Naive thymus-derived CD4-positive, alpha-beta T cell (primary cell): Measurements from ENCODE around the gene PHIP. TPM values are rescaled to one million over a fixed set of nuclear protein-coding genes. Genes with fewer than 3 reads are reported as not detected.

Experiments
- ATAC-seq: fragments of 150-1000 bp; cut with Tn5 transposase; 2 replicates; pipeline ENCODE4 v1.10.0; 2021; ENCODE audit warnings: mild to moderate bottlenecking, moderate library complexity
- CTCF ChIA-PET: fragments of 350-600 bp; sonication (Branson Sonifier 250); formaldehyde crosslinking; loops from one replicate; lab custom pipeline; 2021; ENCODE audit warnings: antibody characterized with exemption; lab: Charles Lee
- POLR2A ChIA-PET: fragments of 350-600 bp; sonication (Branson Sonifier 250); formaldehyde crosslinking; loops from one replicate; lab custom pipeline; 2021; ENCODE audit warnings: antibody characterized with exemption, inconsistent platforms; lab: Charles Lee
- DNase-seq, 9 donors: peaks; one replicate each; pipeline versions ENCODE4 v3.0.0 to v3.0.0-alpha.2; 2020 to 2022; ENCODE audit warnings: mixed read lengths in 1 of 9
- H3K27ac ChIP-seq: one replicate; pipeline ENCODE4 v1.7.0; 2013; ENCODE audit warnings: mild to moderate bottlenecking, low read depth, low read length, moderate library complexity
- H3K27me3 ChIP-seq, 2 donors: one replicate each; pipeline ENCODE4 v1.7.0; 2013; ENCODE audit warnings: low read length in 2 of 2, mild to moderate bottlenecking in 2 of 2, moderate library complexity in 2 of 2; ENCODE audit not compliant: control insufficient read depth in 2 of 2, insufficient read depth in 2 of 2
- H3K36me3 ChIP-seq, 3 experiments: 1 replicate in 2 of 3; 2 replicates in 1 of 3; pipeline ENCODE4 v1.7.0; 2013; ENCODE audit warnings: low read length in 3 of 3, mild to moderate bottlenecking in 3 of 3, moderate library complexity in 1 of 3; ENCODE audit not compliant: insufficient read depth in 3 of 3, control insufficient read depth in 2 of 3
- H3K4me1 ChIP-seq, 2 donors: one replicate each; pipeline ENCODE4 v1.7.0; 2013; ENCODE audit warnings: low read length in 2 of 2, mild to moderate bottlenecking in 2 of 2, moderate library complexity in 1 of 2; ENCODE audit not compliant: control insufficient read depth in 2 of 2, insufficient read depth in 2 of 2
- H3K4me3 ChIP-seq: 2 replicates; pipeline ENCODE4 v1.7.0; 2013; ENCODE audit warnings: mild to moderate bottlenecking, low read length
- H3K9me3 ChIP-seq, 3 experiments: 1 replicate in 2 of 3; 2 replicates in 1 of 3; pipeline ENCODE4 v1.7.0; 2013; ENCODE audit warnings: low read length in 3 of 3; ENCODE audit not compliant: control insufficient read depth in 2 of 3
- H3K27ac Mint-ChIP-seq, 9 donors: one replicate each; pipeline ENCODE4 v1.8.0; 2020 to 2022; ENCODE audit warnings: mixed read lengths in 9 of 9, mild to moderate bottlenecking in 8 of 9, moderate library complexity in 5 of 9, inconsistent platforms in 2 of 9
- H3K27me3 Mint-ChIP-seq, 5 donors: one replicate each; pipeline ENCODE4 v1.8.0; 2021 to 2022; ENCODE audit warnings: mixed read lengths in 5 of 5, mild to moderate bottlenecking in 1 of 5
- H3K36me3 Mint-ChIP-seq, 5 donors: one replicate each; pipeline ENCODE4 v1.8.0; 2020 to 2022; ENCODE audit warnings: mixed read lengths in 5 of 5, mild to moderate bottlenecking in 3 of 5, inconsistent platforms in 1 of 5
- H3K4me1 Mint-ChIP-seq, 7 donors: one replicate each; pipeline ENCODE4 v1.8.0; 2020 to 2022; ENCODE audit warnings: mixed read lengths in 7 of 7, mild to moderate bottlenecking in 3 of 7, inconsistent platforms in 1 of 7
- H3K4me3 Mint-ChIP-seq, 10 donors: one replicate each; pipeline ENCODE4 v1.8.0; 2020 to 2022; ENCODE audit warnings: mild to moderate bottlenecking in 10 of 10, mixed read lengths in 10 of 10, moderate library complexity in 6 of 10, inconsistent platforms in 2 of 10
- H3K9me3 Mint-ChIP-seq, 11 donors: one replicate each; pipeline ENCODE4 v1.8.0; 2020 to 2022; ENCODE audit warnings: mixed read lengths in 11 of 11, mild to moderate bottlenecking in 4 of 11, inconsistent platforms in 1 of 11, moderate library complexity in 1 of 11
- intact Hi-C, 2 donors: fragments of 100-400 bp; cut with micrococcal nuclease; formaldehyde crosslinking; loops; one replicate each; pipeline ENCODE4 v1.15.1; 2023
- polyA plus RNA-seq, 2 donors: library from polyadenylated mRNA; unstranded; fragments of 300-500 nt; fragmentation: Illumina TruSeq; gene quantifications; one replicate each; pipeline ENCODE4 v1.2.3, GENCODE V29; 2021
- total RNA-seq, 6 experiments: library from RNA in 5 of 6; stranded (reverse) in 5 of 6; gene quantifications; 1 replicate in 5 of 6; 2 replicates in 1 of 6; pipeline ENCODE4 v1.2.3 and lab custom pipeline; 2021 to 2026

PHIP gene
- total and polyA plus RNA-seq, 7 experiments from 2014 or later = 13.4 to 46.8 (median 41.3) TPM

- Mint-ChIP-seq H3K4me1 (peaks cover 0 to 17% (median 5%) of the 10 kb centered on the region in 7 donors), H3K27ac (no peak overlapping the region), H3K27me3 (no peaks in the 10 kb centered on the region), H3K9me3 (no peaks in the 10 kb centered on the region), H3K4me3 (no peak overlapping the region), H3K36me3 (peaks cover 17 to 51% (median 38%) of the 10 kb centered on the region in 5 donors)
- CTCF ChIA-PET = no interaction called here
- ATAC-seq (no peak), DNase-seq (no peak)
- Histone ChIP-seq H3K27ac (no peak overlapping the region), H3K36me3 (peaks cover 0 to 38% (median 25%) of the 10 kb centered on the region in 3 experiments), H3K27me3 (no peaks in the 10 kb centered on the region), H3K9me3 (no peaks in the 10 kb centered on the region), H3K4me3 (no peak overlapping the region), H3K4me1 (no peaks in the 10 kb centered on the region)
- intact Hi-C loops = loop anchor here (2.0 to 5.0 kb wide), 2 partner anchors 15 to 42 kb away; no protein-coding TSS in a partner anchor
- POLR2A ChIA-PET = no interaction called here
These were observed 73.8 kb downstream of the PHIP start for GRCh38 chr6:79004239-79004638.

GRCh38 chr6:79001415-79001814 lies 76.6 kb downstream of the PHIP start:
- ChIA-PET CTCF (interaction anchor here (0.5 kb wide), 1 partner anchor 56 kb away, joined by 3 read pairs; no protein-coding TSS in a partner anchor), POLR2A (no interaction called here)
- Histone ChIP-seq H3K27me3 (no peaks in the 10 kb centered on the region), H3K9me3 (no peaks in the 10 kb centered on the region), H3K36me3 (peaks cover 4 to 57% (median 39%) of the 10 kb centered on the region in 3 experiments), H3K4me3 (no peak overlapping the region), H3K27ac (no peak overlapping the region), H3K4me1 (no peaks in the 10 kb centered on the region)
- no peak for ATAC-seq
- Mint-ChIP-seq H3K27ac (no peak overlapping the region), H3K4me1 (peaks cover 0 to 6% (median 0%) of the 10 kb centered on the region in 7 donors), H3K27me3 (no peaks in the 10 kb centered on the region), H3K9me3 (no peaks in the 10 kb centered on the region), H3K36me3 (peaks cover 24 to 62% (median 45%) of the 10 kb centered on the region in 5 donors), H3K4me3 (no peak overlapping the region)
- DNase-seq = no peak
- intact Hi-C loops = loop anchor here in 1 of 2 donors (5.0 kb wide), 1 partner anchor 39 kb away; no protein-coding TSS in a partner anchor

- ATAC-seq (no peak), DNase-seq (no peak)
- Histone ChIP-seq H3K4me3 (no peak overlapping the region), H3K27ac (no peak overlapping the region), H3K36me3 (peaks cover 11 to 74% (median 52%) of the 10 kb centered on the region in 3 experiments), H3K9me3 (no peaks in the 10 kb centered on the region), H3K4me1 (no peaks in the 10 kb centered on the region), H3K27me3 (no peaks in the 10 kb centered on the region)
- H3K4me1 Mint-ChIP-seq = peaks cover 0 to 6% (median 0%) of the 10 kb centered on the region in 7 donors
- H3K9me3 Mint-ChIP-seq = no peaks in the 10 kb centered on the region
- ChIA-PET POLR2A (no interaction called here), CTCF (no interaction called here)
- no peaks in the 10 kb centered on the region for H3K27me3 Mint-ChIP-seq
- H3K4me3 Mint-ChIP-seq = no peak overlapping the region
- intact Hi-C loops = loop anchor here in 1 of 2 donors (5.0 kb wide), 1 partner anchor 37 kb away; no protein-coding TSS in a partner anchor
- H3K27ac Mint-ChIP-seq = peak overlapping the region in 1 of 9 donors; percentile 34
- peaks cover 29 to 78% (median 60%) of the 10 kb centered on the region in 5 donors for H3K36me3 Mint-ChIP-seq
These were observed 78.3 kb downstream of the PHIP start for GRCh38 chr6:78999737-79000136.

- no peaks in the 10 kb centered on the region for H3K4me1 Mint-ChIP-seq
- H3K4me3 Mint-ChIP-seq = no peak overlapping the region
- no peak overlapping the region for H3K27ac ChIP-seq
- peaks cover 0 to 3% (median 0%) of the 10 kb centered on the region in 11 donors for H3K9me3 Mint-ChIP-seq
- no peaks in the 10 kb centered on the region for H3K4me1 ChIP-seq
- CTCF ChIA-PET = no interaction called here
- H3K27ac Mint-ChIP-seq = peak overlapping the region in 1 of 9 donors; percentile 28
- DNase-seq (no peak), ATAC-seq (no peak)
- no peaks in the 10 kb centered on the region for H3K27me3 Mint-ChIP-seq
- peaks cover 29 to 82% (median 68%) of the 10 kb centered on the region in 5 donors for H3K36me3 Mint-ChIP-seq
- H3K36me3 ChIP-seq = peaks cover 11 to 69% (median 35%) of the 10 kb centered on the region in 3 experiments
- intact Hi-C loops = loop anchor here in 1 of 2 donors (2.0 kb wide), 1 partner anchor 17 kb away; no protein-coding TSS in a partner anchor
- no peaks in the 10 kb centered on the region for H3K27me3 ChIP-seq
- POLR2A ChIA-PET = no interaction called here
- no peak overlapping the region for H3K4me3 ChIP-seq
- H3K9me3 ChIP-seq = no peaks in the 10 kb centered on the region
These were observed 82.1 kb downstream of the PHIP start for GRCh38 chr6:78995946-78996345.

DNA sequence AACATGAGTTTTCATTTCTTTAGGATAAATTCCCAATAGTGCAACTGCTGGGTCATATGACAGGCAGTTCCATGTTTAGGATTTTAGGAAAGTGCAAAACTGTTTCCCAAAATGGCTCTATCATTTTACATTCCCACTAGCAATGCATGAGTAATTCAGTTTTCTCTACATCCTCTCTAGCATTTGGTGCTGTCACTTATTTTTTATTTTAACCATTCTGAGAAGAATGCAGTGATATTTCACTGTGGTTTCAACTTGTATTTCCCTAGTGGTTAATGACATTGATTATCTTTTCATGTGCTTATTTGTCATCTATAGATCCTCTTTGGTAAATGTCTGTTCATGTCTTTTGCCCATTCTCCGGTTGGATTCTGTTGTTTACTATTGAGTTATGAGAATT lies 82.7 kb downstream of the PHIP start:
- peaks cover 29 to 81% (median 68%) of the 10 kb centered on the region in 5 donors for H3K36me3 Mint-ChIP-seq
- H3K4me1 Mint-ChIP-seq = peaks cover 0 to under 1% (median 0%) of the 10 kb centered on the region in 7 donors
- ChIA-PET POLR2A (no interaction called here), CTCF (no interaction called here)
- H3K9me3 ChIP-seq = no peaks in the 10 kb centered on the region
- H3K27ac Mint-ChIP-seq = peak overlapping the region in 1 of 9 donors; percentile 28
- no peaks in the 10 kb centered on the region for H3K27me3 Mint-ChIP-seq
- intact Hi-C loops = no loop called here
- no peak for ATAC-seq
- no peak overlapping the region for H3K4me3 ChIP-seq
- no peak overlapping the region for H3K4me3 Mint-ChIP-seq
- H3K9me3 Mint-ChIP-seq = peaks cover 0 to 3% (median 0%) of the 10 kb centered on the region in 11 donors
- DNase-seq = no peak
- peaks cover 11 to 69% (median 31%) of the 10 kb centered on the region in 3 experiments for H3K36me3 ChIP-seq
- no peak overlapping the region for H3K27ac ChIP-seq
- H3K4me1 ChIP-seq = no peaks in the 10 kb centered on the region
- no peaks in the 10 kb centered on the region for H3K27me3 ChIP-seq

GRCh38 chr6:78993955-78994354 lies 84.1 kb downstream of the PHIP start:
- H3K4me3 Mint-ChIP-seq = no peak overlapping the region
- ATAC-seq = no peak
- H3K36me3 ChIP-seq = peaks cover 11 to 73% (median 32%) of the 10 kb centered on the region in 3 experiments
- H3K4me1 Mint-ChIP-seq = peaks cover 0 to 3% (median 0%) of the 10 kb centered on the region in 7 donors
- peaks cover 0 to 3% (median 0%) of the 10 kb centered on the region in 11 donors for H3K9me3 Mint-ChIP-seq
- peak overlapping the region in 1 of 9 donors; percentile 18 for H3K27ac Mint-ChIP-seq
- H3K27ac ChIP-seq = no peak overlapping the region
- H3K9me3 ChIP-seq = no peaks in the 10 kb centered on the region
- intact Hi-C loops = loop anchor here in 1 of 2 donors (5.0 kb wide), 1 partner anchor 37 kb away; no protein-coding TSS in a partner anchor
- DNase-seq = no peak
- ChIA-PET POLR2A (no interaction called here), CTCF (no interaction called here)
- no peaks in the 10 kb centered on the region for H3K27me3 Mint-ChIP-seq
- H3K36me3 Mint-ChIP-seq = peaks cover 24 to 86% (median 74%) of the 10 kb centered on the region in 5 donors
- no peak overlapping the region for H3K4me3 ChIP-seq
- no peaks in the 10 kb centered on the region for H3K27me3 ChIP-seq
- no peaks in the 10 kb centered on the region for H3K4me1 ChIP-seq
